Trophoblast cell (in vitro differentiated cells and primary cell): Measurements from ENCODE around the gene AGBL4.
A peak's percentile ranks its signal among the peaks of the same experiment; 100 is the strongest.
"Not testable (repeated sequence)": the region's sequence is repeated elsewhere in the genome, so short reads cannot be mapped to it uniquely, and the experiment has no call there.

Experiments
- DNase-seq, 2 donors: peaks; one replicate each; pipeline ENCODE4 v3.0.0-alpha.2; 2016
- H2AFZ ChIP-seq: 2 replicates; pipeline ENCODE4 v1.6.1; 2013; ENCODE audit warnings: low read length, moderate library complexity, mild to moderate bottlenecking; ENCODE audit not compliant: insufficient read depth, poor library complexity
- H2AK5ac ChIP-seq: 2 replicates; pipeline ENCODE4 v1.6.1; 2013; ENCODE audit warnings: mild to moderate bottlenecking, low read length
- H2BK120ac ChIP-seq: 2 replicates; pipeline ENCODE4 v1.6.1; 2013; ENCODE audit warnings: low read length, mild to moderate bottlenecking, moderate library complexity; ENCODE audit not compliant: insufficient read depth, poor library complexity
- H2BK12ac ChIP-seq: 2 replicates; pipeline ENCODE4 v1.6.1; 2013; ENCODE audit warnings: mild to moderate bottlenecking, low read length, moderate library complexity
- H2BK5ac ChIP-seq: 2 replicates; pipeline ENCODE4 v1.6.1; 2013; ENCODE audit warnings: low read length, low read depth, moderate library complexity, mild to moderate bottlenecking; ENCODE audit not compliant: poor library complexity
- H3K14ac ChIP-seq: 2 replicates; pipeline ENCODE4 v1.6.1; 2013; ENCODE audit warnings: mild to moderate bottlenecking, low read length
- H3K18ac ChIP-seq: 2 replicates; pipeline ENCODE4 v1.6.1; 2013; ENCODE audit warnings: mild to moderate bottlenecking, low read length
- H3K23ac ChIP-seq: 2 replicates; pipeline ENCODE4 v1.6.1; 2013; ENCODE audit warnings: low read length
- H3K27ac ChIP-seq: 2 replicates; pipeline ENCODE4 v1.5.1; 2013; ENCODE audit warnings: low read depth, mild to moderate bottlenecking, inconsistent platforms, low read length, moderate library complexity
- H3K27me3 ChIP-seq: 2 replicates; pipeline ENCODE4 v1.6.1; 2013; ENCODE audit warnings: inconsistent platforms, mild to moderate bottlenecking, low read length, moderate library complexity; ENCODE audit not compliant: insufficient read depth
- H3K36me3 ChIP-seq, 2 experiments: 1 replicate in 1 of 2; 2 replicates in 1 of 2; pipeline ENCODE4 v1.6.1; 2013; ENCODE audit warnings: low read length in 2 of 2, mild to moderate bottlenecking in 2 of 2, moderate library complexity in 1 of 2; ENCODE audit not compliant: insufficient read depth in 2 of 2, control insufficient read depth in 1 of 2
- H3K4ac ChIP-seq: 2 replicates; pipeline ENCODE4 v1.6.1; 2013; ENCODE audit warnings: low read depth, mild to moderate bottlenecking, low read length, moderate library complexity
- H3K4me1 ChIP-seq, 2 experiments: 1 replicate in 1 of 2; 2 replicates in 1 of 2; pipeline ENCODE4 v1.6.1; 2013; ENCODE audit warnings: low read length in 2 of 2, mild to moderate bottlenecking in 2 of 2, moderate library complexity in 1 of 2; ENCODE audit not compliant: insufficient read depth in 2 of 2, control insufficient read depth in 1 of 2
- H3K4me2 ChIP-seq: 2 replicates; pipeline ENCODE4 v1.6.1; 2013; ENCODE audit warnings: inconsistent platforms, mild to moderate bottlenecking, low read length, moderate library complexity
- H3K4me3 ChIP-seq: 2 replicates; pipeline ENCODE4 v1.5.1; 2013; ENCODE audit warnings: mild to moderate bottlenecking, low read depth, low read length, inconsistent platforms
- H3K79me1 ChIP-seq: one replicate; pipeline ENCODE4 v1.6.1; 2013; ENCODE audit warnings: low read length
- H3K79me2 ChIP-seq: 2 replicates; pipeline ENCODE4 v1.6.1; 2013; ENCODE audit warnings: low read length, mild to moderate bottlenecking; ENCODE audit not compliant: control insufficient read depth, insufficient read depth, poor library complexity
- H3K9ac ChIP-seq: 2 replicates; pipeline ENCODE4 v1.6.1; 2013; ENCODE audit warnings: mild to moderate bottlenecking, low read length
- H3K9me3 ChIP-seq: 2 replicates; pipeline ENCODE4 v1.6.1; 2013; ENCODE audit warnings: low read depth, mild to moderate bottlenecking, control low read depth, inconsistent platforms, low read length; ENCODE audit not compliant: insufficient read depth
- H4K12ac ChIP-seq: 2 replicates; pipeline ENCODE4 v1.6.1; 2013; ENCODE audit warnings: low read depth, mild to moderate bottlenecking, low read length, moderate library complexity
- H4K8ac ChIP-seq: 2 replicates; pipeline ENCODE4 v1.6.1; 2013; ENCODE audit warnings: low read depth, mild to moderate bottlenecking, low read length, moderate library complexity
- H4K91ac ChIP-seq: one replicate; pipeline ENCODE4 v1.6.1; 2013; ENCODE audit warnings: low read depth, mild to moderate bottlenecking, low read length, moderate library complexity
- WGBS: extraction: QIAGEN DNeasy Blood & Tissue Kit; methylation state at CpG from one replicate; pipeline ENCODE4 v1.1.7; 2013; ENCODE audit warnings: missing lambda C conversion rate; ENCODE audit not compliant: insufficient read length, insufficient coverage; ENCODE audit errors: extremely low coverage; 5-methylcytosine and 5-hydroxymethylcytosine counted together

Gene AGBL4

GRCh38 chr1:49971088-49971487 is 52.7 kb downstream of the AGBL4 start:
- H3K9ac ChIP-seq = no peak overlapping the region
- no peak overlapping the region for H2AFZ ChIP-seq
- H3K79me2 ChIP-seq = no peaks in the 10 kb centered on the region
- H2BK120ac ChIP-seq = no peak overlapping the region
- no peaks in the 10 kb centered on the region for H3K4me1 ChIP-seq
- no peaks in the 10 kb centered on the region for H3K27me3 ChIP-seq
- H4K91ac ChIP-seq = no peak overlapping the region
- no peak overlapping the region for H2BK5ac ChIP-seq
- H4K8ac ChIP-seq = no peak overlapping the region
- H3K9me3 ChIP-seq = no peaks in the 10 kb centered on the region
- H3K4ac ChIP-seq = no peak overlapping the region
- H2BK12ac ChIP-seq = no peak overlapping the region
- no peak overlapping the region for H2AK5ac ChIP-seq
- H3K14ac ChIP-seq = no peak overlapping the region
- no peak overlapping the region for H3K23ac ChIP-seq
- no peak overlapping the region for H3K4me3 ChIP-seq
- no peaks in the 10 kb centered on the region for H3K79me1 ChIP-seq
- no peak overlapping the region for H4K12ac ChIP-seq
- no peaks in the 10 kb centered on the region for H3K36me3 ChIP-seq
- no peak overlapping the region for H3K4me2 ChIP-seq
- H3K27ac ChIP-seq = no peak overlapping the region
- DNase-seq = peak; percentile 35 to 63
- WGBS = no CpG with 5 or more reads among the region's 2 CpGs
- H3K18ac ChIP-seq = no peak overlapping the region

GRCh38 chr1:49951385-49951784 is 72.4 kb downstream of the AGBL4 start:
- no peak overlapping the region for H2BK5ac ChIP-seq

GRCh38 chr1:49915301-49915700 is 108.5 kb downstream of the AGBL4 start:
- H3K9me3 ChIP-seq = peaks cover 21% of the 10 kb centered on the region
- not testable (repeated sequence) for DNase-seq, H3K36me3 ChIP-seq, H2BK5ac ChIP-seq, H3K9ac ChIP-seq, H3K4ac ChIP-seq, H4K12ac ChIP-seq, H3K14ac ChIP-seq, H2AK5ac ChIP-seq, H3K27ac ChIP-seq, H2BK120ac ChIP-seq, H3K4me1 ChIP-seq, H4K8ac ChIP-seq, H4K91ac ChIP-seq, H3K79me1 ChIP-seq, H3K23ac ChIP-seq, H3K79me2 ChIP-seq, H3K4me2 ChIP-seq, H3K4me3 ChIP-seq, H3K18ac ChIP-seq, H2AFZ ChIP-seq, H2BK12ac ChIP-seq, H3K27me3 ChIP-seq
- WGBS = no CpG with 5 or more reads among the region's 11 CpGs

More at GRCh38 chr1:49951385-49951784, 72.4 kb downstream of the AGBL4 start:
- Histone ChIP-seq H3K4me3 (no peak overlapping the region), H2AK5ac (no peak overlapping the region), H3K27me3 (no peaks in the 10 kb centered on the region), H3K36me3 (no peaks in the 10 kb centered on the region), H2AFZ (no peak overlapping the region), H3K4ac (no peak overlapping the region), H2BK120ac (no peak overlapping the region), H3K14ac (no peak overlapping the region), H4K12ac (no peak overlapping the region), H4K8ac (no peak overlapping the region), H3K4me1 (no peaks in the 10 kb centered on the region), H3K79me1 (no peaks in the 10 kb centered on the region), H3K18ac (no peak overlapping the region), H3K79me2 (no peaks in the 10 kb centered on the region), H3K27ac (no peak overlapping the region), H3K4me2 (no peak overlapping the region), H2BK12ac (no peak overlapping the region), H3K9me3 (no peaks in the 10 kb centered on the region), H3K23ac (no peak overlapping the region), H4K91ac (no peak overlapping the region), H3K9ac (no peak overlapping the region)
- no peak for DNase-seq
- WGBS = no CpG with 5 or more reads among the region's 3 CpGs

- H3K4me1 ChIP-seq = no peaks in the 10 kb centered on the region
- no peak overlapping the region for H4K8ac ChIP-seq
- H3K9me3 ChIP-seq = peaks cover 2% of the 10 kb centered on the region
- H3K36me3 ChIP-seq = no peaks in the 10 kb centered on the region
- no peak overlapping the region for H2BK120ac ChIP-seq
- no peak overlapping the region for H2AK5ac ChIP-seq
- H3K4ac ChIP-seq = no peak overlapping the region
- H3K27ac ChIP-seq = no peak overlapping the region
- no peak overlapping the region for H3K4me2 ChIP-seq
- no peak overlapping the region for H2BK5ac ChIP-seq
- no peaks in the 10 kb centered on the region for H3K79me2 ChIP-seq
- no peak overlapping the region for H2AFZ ChIP-seq
- no peaks in the 10 kb centered on the region for H3K79me1 ChIP-seq
- no peak overlapping the region for H3K9ac ChIP-seq
- no peak for DNase-seq
- no CpG with 5 or more reads among the region's 3 CpGs for WGBS
- H3K27me3 ChIP-seq = no peaks in the 10 kb centered on the region
- no peak overlapping the region for H3K4me3 ChIP-seq
- no peak overlapping the region for H4K12ac ChIP-seq
- H3K14ac ChIP-seq = no peak overlapping the region
- no peak overlapping the region for H4K91ac ChIP-seq
- no peak overlapping the region for H2BK12ac ChIP-seq
- no peak overlapping the region for H3K23ac ChIP-seq
- no peak overlapping the region for H3K18ac ChIP-seq
These were observed 117.4 kb downstream of the AGBL4 start for GRCh38 chr1:49906365-49906764.
